Right lobe of liver (tissue), 6 donors: ENCODE results near the gene COPS8. TPM values are rescaled to one million over a fixed set of nuclear protein-coding genes. Genes with fewer than 3 reads are reported as not detected.
A peak's percentile ranks its signal among the peaks of the same experiment; 100 is the strongest.

Experiments
- ATAC-seq, 4 donors: fragments of 200-7000 bp; cut with Tn5 transposase; one replicate each; pipeline ENCODE4 v1.9.1; 2020; ENCODE audit warnings: mild to moderate bottlenecking in 4 of 4, moderate library complexity in 4 of 4
- DNase-seq, 3 donors: peaks; one replicate each; pipeline ENCODE4 v3.0.0-alpha.2; 2020
- H3K27ac ChIP-seq, 3 donors: fragments of 200-600 bp; one replicate each; pipeline ENCODE4 v1.8.0; 2022
- H3K27me3 ChIP-seq, 2 donors: fragments of 200-600 bp; one replicate each; pipeline ENCODE4 v1.8.0; 2022
- H3K36me3 ChIP-seq, 4 donors: fragments of 200-600 bp; sonication (generic) in 1 of 4; one replicate each; pipeline versions ENCODE4 v1.5.1 to v1.8.0; 2017 to 2022; ENCODE audit warnings: control low read depth in 1 of 4
- H3K4me1 ChIP-seq, 4 donors: fragments of 200-600 bp; sonication (generic) in 1 of 4; one replicate each; pipeline versions ENCODE4 v1.5.1 to v1.8.0; 2017 to 2022; ENCODE audit warnings: control low read depth in 1 of 4
- H3K4me3 ChIP-seq, 3 donors: fragments of 200-600 bp; one replicate each; pipeline ENCODE4 v1.8.0; 2022
- H3K9me3 ChIP-seq, 4 donors: fragments of 200-600 bp; sonication (generic) in 1 of 4; one replicate each; pipeline versions ENCODE4 v1.5.1 to v1.8.0; 2017 to 2022; ENCODE audit warnings: control low read depth in 1 of 4
- CTCF ChIP-seq, 4 donors: fragments of 200-600 bp in 3 of 4; fragments of 450-650 bp in 1 of 4; IDR thresholded peaks; one replicate each; pipeline versions ENCODE4 v1.5.1 to v1.8.0; 2016 to 2022; ENCODE audit warnings: antibody characterized with exemption in 4 of 4, mild to moderate bottlenecking in 2 of 4
- POLR2A ChIP-seq: fragments of 450-650 bp; IDR thresholded peaks from one replicate; pipeline ENCODE4 v1.6.1; 2017; ENCODE audit warnings: antibody characterized with exemption, mild to moderate bottlenecking
- WGBS: methylation state at CpG from one replicate; pipeline ENCODE4 v1.1.6; 2018; ENCODE audit warnings: low coverage, low lambda C conversion rate; ENCODE audit not compliant: insufficient coverage; ENCODE audit errors: missing lambda C conversion rate; 5-methylcytosine and 5-hydroxymethylcytosine counted together
- intact Hi-C, 2 donors: fragments of 100-400 bp; cut with DNase I; formaldehyde crosslinking; loops; one replicate each; pipeline versions ENCODE4 v1.11.2 to v1.14.1; 2022
- long read RNA-seq: library from polyadenylated mRNA; unstranded; transcript quantifications from one replicate; pipeline ENCODE4 v2.0.0, GENCODE V29; 2019
- total RNA-seq, 6 experiments: library from RNA; depleted of rRNA in 2 of 6; stranded (reverse); fragments of >200 nt in 2 of 6; fragmentation: NEBNext Ultra II Directional in 3 of 6; extraction: Animal tissue kit (Norgen Biotek cat#: 25700) in 3 of 6; gene quantifications; one replicate each; pipeline versions ENCODE4 v1.1.0 to v1.2.4, GENCODE V29; 2016 to 2023
- donor health status: DM: no; HTN: yes; CAD: no.
- donor health status: DM: no; HTN: no; CAD: no.
- donor health status: DM: no; HTN: no; CAD: no.
- donor health status: DM: no; HTN: yes; CAD: no.
- donor health status: DM: no; HTN: yes; CAD: no.

Gene COPS8
- 10 to 100 TPM; 14.3 to 51.5 (median 18.0) TPM for total RNA-seq
- long read RNA-seq, full-length matches to known transcripts, result 4 of 4 reads
- long read RNA-seq, partial matches to known transcripts, result 0 of 4 reads
- long read RNA-seq, other reads (novel, unspliced or antisense), result 0 of 4 reads

GRCh38 chr2:237085248-237086221, at the start of gene COPS8:
Gene COPS8, plus strand, starts transcription at chr2:237085889. Its CDS starts 76 bp downstream, at chr2:237085965.
- Histone ChIP-seq H3K9me3 (no peaks in the 10 kb centered on the region), H3K27ac (peak within 1 kb of the TSS; percentile 53 to 77 (median 59)), H3K4me1 (peaks cover 0 to 15% (median 1%) of the 10 kb centered on the region in 4 donors), H3K27me3 (no peaks in the 10 kb centered on the region), H3K4me3 (peak within 1 kb of the TSS; percentile 65 to 89 (median 65)), H3K36me3 (peaks cover 0 to 5% (median 2%) of the 10 kb centered on the region in 4 donors)
- intact Hi-C loops, result no loop called here
- DNase-seq (peak; percentile 97), ATAC-seq (peak; percentile 99)
- 0% methylated on average over 29 of the region's 86 CpGs for WGBS
- peak; percentile 91 for TF ChIP-seq POLR2A
- TF ChIP-seq CTCF (IDR thresholded peaks at IDR 0.05), result peak; percentile 7 to 33 (median 18)

DNA sequence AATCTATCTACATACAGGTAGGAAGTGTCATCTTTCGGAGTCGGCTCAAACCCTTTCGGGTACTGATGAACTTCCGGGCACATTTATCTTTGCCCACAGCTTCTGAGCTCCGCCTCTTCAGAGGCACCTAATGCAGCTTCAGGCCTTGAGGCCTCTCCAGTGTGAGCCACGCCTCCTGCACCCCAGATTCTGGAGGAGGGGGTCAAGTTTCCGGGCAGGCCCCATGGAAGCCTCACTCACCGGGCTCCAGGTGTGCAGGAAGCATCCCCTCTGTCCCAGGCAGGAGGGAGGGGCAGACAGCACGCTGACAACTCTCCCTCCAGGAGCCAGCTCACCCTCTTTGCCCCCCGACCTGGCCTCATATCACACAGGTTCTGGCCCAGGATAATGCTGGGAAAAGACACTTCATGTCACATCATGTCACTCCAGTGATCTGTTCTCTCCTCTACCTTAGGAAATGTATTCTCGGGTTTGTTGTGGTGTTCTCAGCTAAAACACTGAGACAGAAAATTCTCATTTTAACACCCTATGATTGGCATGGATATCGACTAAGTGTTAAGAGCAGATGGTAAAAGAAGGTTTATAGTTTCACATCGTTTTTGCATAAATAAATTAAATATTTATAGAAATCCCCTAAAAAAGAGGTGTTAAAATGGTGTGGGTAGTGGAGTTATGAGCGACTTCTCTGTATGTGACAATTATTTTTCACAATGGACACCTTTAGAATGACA, 46.2 kb upstream of the COPS8 start:
- Histone ChIP-seq H3K36me3 (no peaks in the 10 kb centered on the region), H3K9me3 (no peaks in the 10 kb centered on the region), H3K27ac (no peak overlapping the region), H3K4me1 (no peaks in the 10 kb centered on the region), H3K27me3 (no peaks in the 10 kb centered on the region), H3K4me3 (no peak overlapping the region)
- ATAC-seq (no peak), DNase-seq (no peak)
- intact Hi-C loops, result no loop called here
- no peak for TF ChIP-seq POLR2A
- TF ChIP-seq CTCF (IDR thresholded peaks at IDR 0.05), result no peak
- 87% methylated on average over 12 of the region's 14 CpGs for WGBS

GRCh38 chr2:237041231-237041630, 44.5 kb upstream of the COPS8 start:
- TF ChIP-seq POLR2A, result no peak
- no peak for TF ChIP-seq CTCF (IDR thresholded peaks at IDR 0.05)
- intact Hi-C loops, result no loop called here
- H3K27ac ChIP-seq, result no peak overlapping the region
- no peaks in the 10 kb centered on the region for H3K4me1 ChIP-seq
- WGBS, result 47% methylated on average over 8 of the region's 11 CpGs
- H3K4me3 ChIP-seq, result no peak overlapping the region
- H3K36me3 ChIP-seq, result no peaks in the 10 kb centered on the region
- no peaks in the 10 kb centered on the region for H3K9me3 ChIP-seq
- no peak for ATAC-seq
- no peak for DNase-seq
- H3K27me3 ChIP-seq, result no peaks in the 10 kb centered on the region

GRCh38 chr2:237042101-237042500, 43.6 kb upstream of the COPS8 start:
- H3K9me3 ChIP-seq, result no peaks in the 10 kb centered on the region
- intact Hi-C loops, result no loop called here
- TF ChIP-seq CTCF (IDR thresholded peaks at IDR 0.05) (no peak), POLR2A (no peak)
- no peak overlapping the region for H3K4me3 ChIP-seq
- DNase-seq, result no peak
- H3K27me3 ChIP-seq, result no peaks in the 10 kb centered on the region
- no peak overlapping the region for H3K27ac ChIP-seq
- no peak for ATAC-seq
- 86% methylated on average over 1 of the region's 1 CpG for WGBS
- no peaks in the 10 kb centered on the region for H3K36me3 ChIP-seq
- no peaks in the 10 kb centered on the region for H3K4me1 ChIP-seq
